B cell (primary cell): Measurements from ENCODE around the gene ASTN1.

Experiments
- CTCF ChIP-seq: fragments of 200-600 bp; IDR thresholded peaks from one replicate; pipeline ENCODE4 v1.8.0; 2022; ENCODE audit warnings: antibody characterized with exemption, mild to moderate bottlenecking
- EZH2 ChIP-seq: IDR thresholded peaks from 2 replicates; pipeline ENCODE4 v1.6.1; 2012; ENCODE audit warnings: borderline replicate concordance, low read depth, mild to moderate bottlenecking, moderate library complexity, low read length; ENCODE audit not compliant: insufficient read depth, poor library complexity, severe bottlenecking

- TF ChIP-seq CTCF (no peak), EZH2 (no peak)
These were observed 285.6 kb downstream of the ASTN1 start for GRCh38 chr1:176878750-176879536.
